ENCODE results near the gene MYH6. TPM values are rescaled to one million over a fixed set of nuclear protein-coding genes. Genes with fewer than 3 reads are reported as not detected.

MYH6 gene
- total and polyA plus RNA-seq, 4 experiments from 2014 or later = not detected

DNA sequence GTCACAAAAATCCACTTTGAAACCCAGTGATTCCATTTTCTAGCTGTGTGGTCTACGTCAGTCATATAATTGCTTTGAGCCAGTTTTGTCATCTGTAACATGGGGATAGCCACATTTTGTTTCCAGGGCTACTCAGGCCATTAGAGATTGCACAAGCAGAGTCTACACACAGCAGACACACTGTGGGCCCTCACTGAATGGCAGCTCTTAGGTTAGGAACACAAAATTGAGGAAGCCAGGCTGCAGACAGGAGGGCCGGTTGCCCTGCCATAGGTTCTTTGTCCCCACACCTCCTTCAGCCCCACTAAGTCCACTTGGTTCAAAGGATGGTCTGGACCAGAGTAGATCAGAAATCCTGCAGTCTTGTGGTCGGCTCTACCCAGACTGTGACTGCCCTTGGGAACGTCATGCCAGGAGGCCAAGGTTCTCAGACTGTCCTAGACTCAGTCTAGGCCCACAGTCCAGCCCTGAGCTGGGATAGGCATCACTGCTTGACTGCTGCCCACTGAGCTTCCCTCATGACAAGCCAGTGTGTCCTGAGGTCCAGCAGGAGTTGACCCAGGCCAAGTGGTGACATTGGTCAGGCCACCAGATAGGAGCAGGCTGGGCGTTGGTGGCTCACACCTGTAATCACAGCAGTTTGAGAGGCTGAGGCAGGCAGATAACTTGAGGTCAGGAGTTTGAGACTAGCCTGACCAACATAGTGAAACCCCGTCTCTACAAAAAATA, 31.2 kb upstream of the MYH6 start:
- Mint-ChIP-seq H3K27ac (no peak overlapping the region), H3K36me3 (no peaks in the 10 kb centered on the region), H3K4me1 (no peaks in the 10 kb centered on the region), H3K4me3 (no peak overlapping the region), H3K27me3 (peaks cover 0 to 6% of the 10 kb centered on the region in 2 donors), H3K9me3 (no peaks in the 10 kb centered on the region)
- ChIA-PET POLR2A (ENCODE audit: partially characterized antibody) (no interaction called here), CTCF (ENCODE audit: partially characterized antibody) (no interaction called here)
- Histone ChIP-seq H3K4me1 (ENCODE audit: insufficient read depth, low read length) (no peaks in the 10 kb centered on the region), H3K27ac (ENCODE audit: low read depth, low read length) (no peak overlapping the region), H3K9me3 (ENCODE audit: control insufficient read depth in 1 of 2, low read length in 2 of 2) (no peaks in the 10 kb centered on the region), H3K36me3 (ENCODE audit: insufficient read depth, low read length) (no peaks in the 10 kb centered on the region), H3K27me3 (ENCODE audit: insufficient read depth, low read length) (no peaks in the 10 kb centered on the region), H3K4me3 (ENCODE audit: low read length in 2 of 2) (no peak overlapping the region)
- DNase-seq = no peak
- intact Hi-C loops (cut with micrococcal nuclease) = no loop called here

GRCh38 chr14:23438101-23438971, 30.3 kb upstream of the MYH6 start:
- H3K4me1 ChIP-seq (ENCODE audit: insufficient read depth, low read length) = no peaks in the 10 kb centered on the region
- no peak overlapping the region for H3K4me3 Mint-ChIP-seq
- no peak overlapping the region for H3K27ac ChIP-seq (ENCODE audit: low read depth, low read length)
- intact Hi-C loops (cut with micrococcal nuclease) = no loop called here
- H3K4me3 ChIP-seq (ENCODE audit: low read length in 2 of 2) = no peak overlapping the region
- H3K9me3 Mint-ChIP-seq = no peaks in the 10 kb centered on the region
- no peaks in the 10 kb centered on the region for H3K36me3 Mint-ChIP-seq
- no peak for DNase-seq
- ChIA-PET CTCF (ENCODE audit: partially characterized antibody) (no interaction called here), POLR2A (ENCODE audit: partially characterized antibody) (no interaction called here)
- no peaks in the 10 kb centered on the region for H3K27me3 ChIP-seq (ENCODE audit: insufficient read depth, low read length)
- H3K36me3 ChIP-seq (ENCODE audit: insufficient read depth, low read length) = no peaks in the 10 kb centered on the region
- H3K9me3 ChIP-seq (ENCODE audit: control insufficient read depth in 1 of 2, low read length in 2 of 2) = no peaks in the 10 kb centered on the region
- peaks cover 3 to 7% of the 10 kb centered on the region in 2 donors for H3K27me3 Mint-ChIP-seq
- no peaks in the 10 kb centered on the region for H3K4me1 Mint-ChIP-seq
- H3K27ac Mint-ChIP-seq = no peak overlapping the region

- CTCF ChIA-PET (ENCODE audit: partially characterized antibody) = no interaction called here
- Histone ChIP-seq H3K36me3 (ENCODE audit: insufficient read depth, low read length) (no peaks in the 10 kb centered on the region), H3K27me3 (ENCODE audit: insufficient read depth, low read length) (no peaks in the 10 kb centered on the region), H3K4me3 (ENCODE audit: low read length in 2 of 2) (no peak overlapping the region), H3K27ac (ENCODE audit: low read depth, low read length) (no peak overlapping the region), H3K9me3 (ENCODE audit: control insufficient read depth in 1 of 2, low read length in 2 of 2) (no peaks in the 10 kb centered on the region), H3K4me1 (ENCODE audit: insufficient read depth, low read length) (no peaks in the 10 kb centered on the region)
- Mint-ChIP-seq H3K36me3 (no peaks in the 10 kb centered on the region), H3K9me3 (no peaks in the 10 kb centered on the region), H3K27me3 (peaks cover 3 to 5% of the 10 kb centered on the region in 2 donors), H3K4me1 (no peaks in the 10 kb centered on the region), H3K27ac (no peak overlapping the region), H3K4me3 (no peak overlapping the region)
- intact Hi-C loops (cut with micrococcal nuclease) = no loop called here
- DNase-seq = no peak
- POLR2A ChIA-PET (ENCODE audit: partially characterized antibody) = no interaction called here
Observed at GRCh38 chr14:23437133-23438100, 29.3 kb upstream of the MYH6 start.

DNA sequence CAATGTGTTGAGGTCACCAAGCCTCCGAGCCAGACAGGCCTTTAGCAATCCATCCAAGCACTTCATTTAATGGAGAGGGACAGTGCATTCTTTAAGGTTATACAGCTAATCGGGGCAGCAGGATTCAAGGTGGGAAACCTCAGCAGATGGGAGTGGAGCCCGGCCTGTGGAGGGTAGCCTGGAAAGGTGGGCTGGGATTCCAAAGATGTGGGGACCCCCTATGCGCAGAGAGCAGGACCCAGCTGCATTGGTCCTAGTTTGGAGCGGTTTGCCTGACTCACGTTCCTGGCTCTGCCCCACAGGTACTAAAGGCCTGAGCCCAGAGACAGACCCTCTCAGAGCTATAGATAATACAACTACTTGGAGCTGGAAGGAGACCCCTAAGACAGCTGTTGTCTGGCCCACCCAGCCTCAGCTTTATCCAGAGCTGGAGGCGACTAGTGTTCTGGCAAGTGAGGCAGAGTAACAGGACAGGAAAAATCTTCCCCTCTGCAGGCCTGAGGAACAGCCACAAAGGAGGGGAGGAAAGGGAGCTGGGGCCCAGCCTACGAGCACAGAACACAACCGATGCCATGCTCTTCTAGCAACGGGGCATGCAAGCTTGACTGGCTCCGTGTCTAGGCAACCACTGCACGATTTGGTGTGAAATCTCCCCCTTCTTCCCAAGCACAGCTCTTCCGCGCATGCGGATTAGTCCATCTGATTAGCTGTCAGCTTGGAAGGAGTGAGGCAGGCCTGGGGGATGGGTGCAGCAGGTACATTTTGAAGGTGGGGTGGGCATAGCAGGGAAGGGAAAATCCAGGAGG, 28.5 kb upstream of the MYH6 start:
- H3K4me1 Mint-ChIP-seq = no peaks in the 10 kb centered on the region
- no peaks in the 10 kb centered on the region for H3K27me3 ChIP-seq (ENCODE audit: insufficient read depth, low read length)
- no peak overlapping the region for H3K4me3 ChIP-seq (ENCODE audit: low read length in 2 of 2)
- no peaks in the 10 kb centered on the region for H3K9me3 Mint-ChIP-seq
- no peak for DNase-seq
- no peaks in the 10 kb centered on the region for H3K36me3 ChIP-seq (ENCODE audit: insufficient read depth, low read length)
- intact Hi-C loops (cut with micrococcal nuclease) = no loop called here
- no peak overlapping the region for H3K27ac Mint-ChIP-seq
- H3K27ac ChIP-seq (ENCODE audit: low read depth, low read length) = no peak overlapping the region
- no peaks in the 10 kb centered on the region for H3K4me1 ChIP-seq (ENCODE audit: insufficient read depth, low read length)
- ChIA-PET CTCF (ENCODE audit: partially characterized antibody) (interaction anchor here (1.0 kb wide), 1 partner anchor 359 kb away, joined by 3 read pairs; no protein-coding TSS in a partner anchor), POLR2A (ENCODE audit: partially characterized antibody) (no interaction called here)
- H3K36me3 Mint-ChIP-seq = no peaks in the 10 kb centered on the region
- H3K9me3 ChIP-seq (ENCODE audit: control insufficient read depth in 1 of 2, low read length in 2 of 2) = no peaks in the 10 kb centered on the region
- H3K4me3 Mint-ChIP-seq = no peak overlapping the region
- peaks cover 3 to 5% of the 10 kb centered on the region in 2 donors for H3K27me3 Mint-ChIP-seq

DNA sequence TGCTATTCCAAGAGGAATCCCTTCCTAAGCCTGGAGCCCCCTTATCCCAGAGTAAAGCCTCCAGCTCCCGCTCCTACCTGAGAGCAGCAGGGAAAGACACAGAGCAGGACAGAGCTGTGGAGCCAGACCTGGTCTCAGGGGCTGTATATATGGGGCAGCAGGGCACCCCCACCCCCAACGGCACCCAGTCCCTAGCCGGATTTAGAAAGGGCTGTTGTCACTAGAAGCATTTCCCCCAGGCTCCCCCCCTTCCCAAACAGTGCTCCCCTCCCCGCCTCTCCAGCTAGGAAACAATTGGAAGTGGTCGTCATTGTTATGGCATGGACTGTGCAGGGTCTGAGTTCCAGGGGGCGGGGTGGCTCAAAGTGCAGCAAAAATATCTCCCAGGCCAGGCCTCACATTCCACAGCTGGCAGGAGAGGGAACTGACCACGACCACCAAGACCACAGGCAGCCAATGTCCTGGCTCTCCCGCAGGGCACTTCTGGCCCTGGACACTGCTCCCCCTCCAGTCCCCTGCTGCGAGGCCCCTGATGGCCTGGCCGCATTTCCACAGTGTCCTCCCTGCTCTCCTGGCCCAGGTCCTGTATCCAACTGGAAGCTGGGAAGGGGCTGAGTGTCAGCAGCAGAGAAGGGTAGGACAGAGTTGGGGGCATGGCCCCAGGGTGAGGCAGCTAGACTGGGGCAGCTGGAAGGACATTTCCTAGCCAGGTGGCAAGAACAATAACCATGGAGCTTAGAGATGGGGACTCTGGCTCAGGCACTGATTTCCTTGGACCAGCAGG, 27.7 kb upstream of the MYH6 start, which contains the start of gene MYH7:
MYH7 (minus strand) TSS at position 118 of the 784 bp plus-strand sequence. CDS start 1,928 bp downstream, outside the sequence.
- Mint-ChIP-seq H3K27me3 (peaks cover 3 to 5% of the 10 kb centered on the region in 2 donors), H3K4me3 (no peak within 1 kb of the TSS), H3K9me3 (no peaks in the 10 kb centered on the region), H3K4me1 (no peaks in the 10 kb centered on the region), H3K36me3 (no peaks in the 10 kb centered on the region), H3K27ac (no peak within 1 kb of the TSS)
- intact Hi-C loops (cut with micrococcal nuclease) = no loop called here
- no peak within 1 kb of the TSS for H3K4me3 ChIP-seq (ENCODE audit: low read length in 2 of 2)
- ChIA-PET POLR2A (ENCODE audit: partially characterized antibody) (no interaction called here), CTCF (ENCODE audit: partially characterized antibody) (interaction anchor here (1.0 kb wide), 1 partner anchor 358 kb away, joined by 3 read pairs; no protein-coding TSS in a partner anchor)
- no peaks in the 10 kb centered on the region for H3K36me3 ChIP-seq (ENCODE audit: insufficient read depth, low read length)
- no peak within 1 kb of the TSS for H3K27ac ChIP-seq (ENCODE audit: low read depth, low read length)
- no peaks in the 10 kb centered on the region for H3K4me1 ChIP-seq (ENCODE audit: insufficient read depth, low read length)
- no peaks in the 10 kb centered on the region for H3K9me3 ChIP-seq (ENCODE audit: control insufficient read depth in 1 of 2, low read length in 2 of 2)
- H3K27me3 ChIP-seq (ENCODE audit: insufficient read depth, low read length) = no peaks in the 10 kb centered on the region
- no peak for DNase-seq

DNA sequence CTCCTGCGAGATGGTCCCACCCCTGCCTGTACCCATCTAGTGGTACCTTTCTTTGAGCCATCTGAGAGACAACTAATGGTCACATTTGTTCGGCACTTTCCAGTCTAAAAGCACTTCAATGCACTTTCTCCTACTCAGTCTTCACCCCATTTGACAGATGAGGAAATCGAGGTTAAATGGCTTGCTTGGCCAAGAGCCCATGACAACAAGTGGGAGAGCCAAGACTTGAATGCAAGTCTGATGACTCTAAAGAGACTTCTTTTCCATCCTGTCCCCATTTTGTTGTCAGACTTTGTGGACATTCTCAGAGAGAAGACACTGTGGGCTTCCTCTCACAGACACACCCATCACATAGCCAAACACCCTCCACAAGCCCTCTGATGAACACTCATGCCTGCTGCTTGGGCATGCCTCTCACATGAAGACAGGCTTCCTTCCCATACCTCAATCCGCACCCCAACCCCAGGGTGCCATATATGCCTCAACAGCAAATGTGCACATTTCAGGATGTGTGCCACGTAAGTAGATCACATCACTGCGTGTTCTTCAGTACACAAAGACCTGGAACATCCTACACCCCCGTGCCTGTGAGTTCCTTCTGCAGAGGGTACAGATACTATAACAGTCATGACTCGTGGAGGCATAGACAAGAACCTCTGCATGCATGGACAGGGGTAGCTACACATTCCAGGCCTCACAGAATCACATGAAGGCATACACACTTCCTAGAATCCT, 26.6 kb upstream of the MYH6 start:
- intact Hi-C loops (cut with micrococcal nuclease) = no loop called here
- Mint-ChIP-seq H3K27me3 (peaks cover 2 to 4% of the 10 kb centered on the region in 2 donors), H3K9me3 (no peaks in the 10 kb centered on the region), H3K27ac (no peak overlapping the region), H3K36me3 (no peaks in the 10 kb centered on the region), H3K4me3 (no peak overlapping the region), H3K4me1 (no peaks in the 10 kb centered on the region)
- ChIA-PET CTCF (ENCODE audit: partially characterized antibody) (no interaction called here), POLR2A (ENCODE audit: partially characterized antibody) (no interaction called here)
- Histone ChIP-seq H3K27ac (ENCODE audit: low read depth, low read length) (no peak overlapping the region), H3K4me1 (ENCODE audit: insufficient read depth, low read length) (no peaks in the 10 kb centered on the region), H3K36me3 (ENCODE audit: insufficient read depth, low read length) (no peaks in the 10 kb centered on the region), H3K4me3 (ENCODE audit: low read length in 2 of 2) (no peak overlapping the region), H3K27me3 (ENCODE audit: insufficient read depth, low read length) (no peaks in the 10 kb centered on the region), H3K9me3 (ENCODE audit: control insufficient read depth in 1 of 2, low read length in 2 of 2) (no peaks in the 10 kb centered on the region)
- no peak for DNase-seq
